Neural crest cell (in vitro differentiated cells): ENCODE measurements around the gene PDAP1. TPM values are rescaled to one million over a fixed set of nuclear protein-coding genes. Genes with fewer than 3 reads are reported as not detected.

Source experiments
- DNase-seq: peaks from one replicate; pipeline ENCODE4 v3.0.0; 2021; ENCODE audit warnings: low read depth, mixed read lengths, low spot score
- H3K27ac Mint-ChIP-seq: one replicate; pipeline ENCODE4 v1.8.0; 2021; ENCODE audit warnings: mild to moderate bottlenecking, mixed read lengths; ENCODE audit not compliant: unreplicated experiment
- H3K27me3 Mint-ChIP-seq: 2 replicates; pipeline ENCODE4 v1.8.0; 2021; ENCODE audit warnings: low read depth, mild to moderate bottlenecking, mixed read lengths
- H3K36me3 Mint-ChIP-seq: 2 replicates; pipeline ENCODE4 v1.8.0; 2021; ENCODE audit warnings: low read depth, mild to moderate bottlenecking, mixed read lengths
- H3K4me1 Mint-ChIP-seq: 2 replicates; pipeline ENCODE4 v1.8.0; 2021; ENCODE audit warnings: mixed read lengths
- H3K4me3 Mint-ChIP-seq: one replicate; pipeline ENCODE4 v1.8.0; 2021; ENCODE audit warnings: mild to moderate bottlenecking, mixed read lengths
- H3K9me3 Mint-ChIP-seq: 2 replicates; pipeline ENCODE4 v1.8.0; 2021; ENCODE audit warnings: mixed read lengths
- CTCF ChIP-seq: fragments of 200-600 bp; sonication (generic); conservative IDR thresholded peaks from 2 replicates; pipeline ENCODE4 v1.5.0; 2021; ENCODE audit warnings: antibody characterized with exemption, mild to moderate bottlenecking
- total RNA-seq: library from RNA; stranded (reverse); gene quantifications from 2 replicates; pipeline ENCODE4 v1.2.1, GENCODE V29; 2021

Gene PDAP1
- total RNA-seq, 1 donor from 2014 or later, result 146 TPM

- Mint-ChIP-seq H3K36me3 (peaks cover 7% of the 10 kb centered on the region), H3K4me3 (no peak overlapping the region), H3K9me3 (no peaks in the 10 kb centered on the region), H3K27me3 (no peaks in the 10 kb centered on the region), H3K27ac (no peak overlapping the region), H3K4me1 (no peaks in the 10 kb centered on the region)
- no peak for TF ChIP-seq CTCF
- DNase-seq, result no peak
These were observed 21.4 kb upstream of the PDAP1 start for GRCh38 chr7:99429756-99430155.

GRCh38 chr7:99428972-99429566 is 20.7 kb upstream of the PDAP1 start:
- Mint-ChIP-seq H3K4me1 (no peaks in the 10 kb centered on the region), H3K27me3 (no peaks in the 10 kb centered on the region), H3K9me3 (no peaks in the 10 kb centered on the region), H3K36me3 (peaks cover 7% of the 10 kb centered on the region), H3K27ac (no peak overlapping the region), H3K4me3 (no peak overlapping the region)
- TF ChIP-seq CTCF, result no peak
- no peak for DNase-seq

- H3K4me3 Mint-ChIP-seq, result no peak overlapping the region
- H3K36me3 Mint-ChIP-seq, result peaks cover 5% of the 10 kb centered on the region
- H3K4me1 Mint-ChIP-seq, result no peaks in the 10 kb centered on the region
- TF ChIP-seq CTCF, result no peak
- no peaks in the 10 kb centered on the region for H3K27me3 Mint-ChIP-seq
- no peak overlapping the region for H3K27ac Mint-ChIP-seq
- DNase-seq, result no peak
- H3K9me3 Mint-ChIP-seq, result no peaks in the 10 kb centered on the region
These were observed 16.7 kb upstream of the PDAP1 start for GRCh38 chr7:99424932-99425730.

- Mint-ChIP-seq H3K4me1 (no peaks in the 10 kb centered on the region), H3K4me3 (no peak overlapping the region), H3K27ac (no peak overlapping the region), H3K36me3 (peaks cover under 1% of the 10 kb centered on the region), H3K27me3 (no peaks in the 10 kb centered on the region), H3K9me3 (no peaks in the 10 kb centered on the region)
- no peak for DNase-seq
- TF ChIP-seq CTCF, result no peak
These were observed 14.2 kb upstream of the PDAP1 start for GRCh38 chr7:99422625-99423024.

- no peaks in the 10 kb centered on the region for H3K4me1 Mint-ChIP-seq
- TF ChIP-seq CTCF, result no peak
- H3K36me3 Mint-ChIP-seq, result peaks cover 4% of the 10 kb centered on the region
- H3K9me3 Mint-ChIP-seq, result no peaks in the 10 kb centered on the region
- no peak overlapping the region for H3K27ac Mint-ChIP-seq
- no peaks in the 10 kb centered on the region for H3K27me3 Mint-ChIP-seq
- no peak for DNase-seq
- H3K4me3 Mint-ChIP-seq, result peak overlapping the region; percentile 54
These were observed 13.8 kb upstream of the PDAP1 start for GRCh38 chr7:99422186-99422585.
